HepG2 (cell line): ENCODE results near the gene ATP23. TPM values are rescaled to one million over a fixed set of nuclear protein-coding genes. Genes with fewer than 3 reads are reported as not detected.

ENCODE experiments used
- CC2D1A ChIP-seq: sonication (generic); formaldehyde crosslinking; IDR thresholded peaks from 2 replicates; pipeline ENCODE4 v1.8.1; 2023; ENCODE audit warnings: mild to moderate bottlenecking, missing genetic modification reagents
- CHCHD3 ChIP-seq: sonication (generic); formaldehyde crosslinking; IDR thresholded peaks from 2 replicates; pipeline ENCODE4 v1.8.0; 2022; ENCODE audit warnings: mild to moderate bottlenecking, missing genetic modification reagents, moderate library complexity
- KAT8 ChIP-seq: IDR thresholded peaks from 2 replicates; pipeline ENCODE4 v1.6.1; 2016; ENCODE audit warnings: missing genetic modification reagents, missing compliant biosample characterization
- NCOA2 ChIP-seq: sonication (generic); formaldehyde crosslinking; IDR thresholded peaks from 2 replicates; pipeline ENCODE4 v1.8.0; 2022; ENCODE audit warnings: inconsistent platforms
- NFE2L2 ChIP-seq: fragments of 150-350 bp; IDR thresholded peaks from 2 replicates; pipeline ENCODE4 v1.6.1; 2014; ENCODE audit warnings: low read length
- ONECUT2 ChIP-seq: sonication (generic); formaldehyde crosslinking; IDR thresholded peaks from 2 replicates; pipeline ENCODE4 v1.4.0; 2020; ENCODE audit warnings: missing genetic modification reagents
- PAX8 ChIP-seq: sonication (generic); formaldehyde crosslinking; IDR thresholded peaks from 2 replicates; pipeline ENCODE4 v1.8.0; 2022; ENCODE audit warnings: mild to moderate bottlenecking, missing genetic modification reagents, borderline replicate concordance
- POLR2AphosphoS2 ChIP-seq: IDR thresholded peaks from 2 replicates; pipeline ENCODE4 v1.6.1; 2011; ENCODE audit warnings: low read depth, low read length, improper control_type of control experiment
- RXRA ChIP-seq: sonication (generic); formaldehyde crosslinking; IDR thresholded peaks from 2 replicates; pipeline ENCODE4 v1.5.1; 2020; ENCODE audit warnings: missing genetic modification reagents
- SKI ChIP-seq: fragments of 450-650 bp; IDR thresholded peaks from one replicate; pipeline ENCODE4 v1.6.1; 2018; ENCODE audit warnings: mild to moderate bottlenecking; ENCODE audit not compliant: partially characterized antibody
- SMARCE1 ChIP-seq: fragments of 450-650 bp; IDR thresholded peaks from 2 replicates; pipeline ENCODE4 v1.6.1; 2017; ENCODE audit warnings: borderline replicate concordance
- ZBTB1 ChIP-seq: sonication (generic); formaldehyde crosslinking; IDR thresholded peaks from 2 replicates; pipeline ENCODE4 v1.4.0; 2020; ENCODE audit warnings: missing genetic modification reagents, borderline replicate concordance
- ZNF317 ChIP-seq: sonication (generic); formaldehyde crosslinking; IDR thresholded peaks from 2 replicates; pipeline ENCODE4 v1.5.0; 2020; ENCODE audit warnings: mild to moderate bottlenecking, missing genetic modification reagents
- ZNF569 ChIP-seq: sonication (generic); formaldehyde crosslinking; IDR thresholded peaks from 2 replicates; pipeline ENCODE4 v1.5.0; 2020; ENCODE audit warnings: mild to moderate bottlenecking, missing genetic modification reagents, moderate library complexity, borderline replicate concordance
- polyA plus RNA-seq, 8 experiments: library from polyadenylated mRNA; depleted of rRNA in 3 of 8; stranded (reverse) in 7 of 8; unstranded in 1 of 8; fragments of >200 nt; fragmentation: Illumina TruSeq in 4 of 8; extraction: Trizol in 4 of 8; gene quantifications; 2 replicates each; pipeline versions ENCODE4 v1.2.1 to v1.2.3, GENCODE V29; 2011 to 2016; ENCODE audit warnings: low read depth in 4 of 8, missing spikeins in 1 of 8, mixed read lengths in 1 of 8; ENCODE audit not compliant: insufficient read depth in 1 of 8
- total RNA-seq, 5 experiments: library from RNA; depleted of rRNA; stranded (reverse); fragments of >200 nt; fragmentation: Illumina TruSeq; extraction: Trizol; gene quantifications; 2 replicates each; pipeline ENCODE4 v1.2.3, GENCODE V29; 2016; ENCODE audit warnings: low read depth in 1 of 5
- TF ChIP-seq, protein P1 (sequence below): conservative IDR thresholded peaks from 2 replicates; pipeline ENCODE4 v1.6.1; 2018; ENCODE audit warnings: missing genetic modification reagents
- TF ChIP-seq, protein P2 (sequence below): IDR thresholded peaks from 2 replicates; pipeline ENCODE4 v1.6.1; 2016; ENCODE audit warnings: low read depth, borderline replicate concordance
- TF ChIP-seq, protein P3 (sequence below): sonication (generic); formaldehyde crosslinking; IDR thresholded peaks from 2 replicates; pipeline ENCODE4 v1.8.1; 2023; ENCODE audit warnings: mild to moderate bottlenecking, moderate library complexity, missing genetic modification reagents
- TF ChIP-seq, protein P4 (sequence below): sonication (generic); formaldehyde crosslinking; IDR thresholded peaks from 2 replicates; pipeline ENCODE4 v1.4.0; 2020; ENCODE audit warnings: mild to moderate bottlenecking, missing genetic modification reagents, borderline replicate concordance
- TF ChIP-seq, protein P5 (sequence below): sonication (generic); formaldehyde crosslinking; IDR thresholded peaks from 2 replicates; pipeline ENCODE4 v1.4.0; 2020; ENCODE audit warnings: mild to moderate bottlenecking, missing genetic modification reagents

ATP23 gene
- total and polyA plus RNA-seq, 2 of the 13 experiments (the other 11 are each of a cell fraction or from before 2014, with no cell fraction given): 12.1 to 14.7 TPM

DNA sequence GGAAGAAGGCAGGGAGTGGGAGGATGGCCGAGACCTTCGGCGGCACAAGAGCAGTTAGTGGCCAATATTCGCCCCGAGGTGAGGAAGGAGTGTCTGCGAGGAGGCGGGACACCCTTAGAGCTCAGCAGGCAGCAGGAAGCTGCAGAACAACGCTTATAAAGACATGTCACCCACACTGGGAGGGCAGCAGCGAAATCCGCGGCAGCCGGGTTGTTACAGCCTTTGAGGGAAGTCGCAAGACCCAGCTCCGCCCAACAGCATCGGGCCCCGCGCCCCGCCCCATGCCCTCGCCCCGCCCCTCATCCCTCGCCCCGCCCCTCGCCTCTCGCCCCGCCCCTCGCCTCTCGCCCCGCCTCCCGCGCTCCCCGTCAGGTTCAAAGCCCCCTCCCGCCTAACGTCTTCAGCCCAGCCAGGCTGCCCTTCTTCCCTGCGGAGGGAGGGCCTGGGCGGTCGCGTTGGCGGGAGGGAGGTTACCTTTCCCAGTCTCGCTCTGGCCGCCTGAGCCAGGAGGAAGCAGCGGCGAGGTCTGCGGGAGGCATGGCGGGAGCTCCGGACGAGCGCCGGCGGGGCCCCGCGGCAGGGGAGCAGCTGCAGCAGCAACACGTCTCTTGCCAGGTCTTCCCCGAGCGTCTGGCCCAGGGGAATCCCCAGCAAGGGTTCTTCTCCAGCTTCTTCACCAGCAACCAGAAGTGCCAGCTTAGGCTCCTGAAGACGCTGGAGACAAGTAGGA is at the start of gene ATP23 (continued):
- TF ChIP-seq, protein P1, sequence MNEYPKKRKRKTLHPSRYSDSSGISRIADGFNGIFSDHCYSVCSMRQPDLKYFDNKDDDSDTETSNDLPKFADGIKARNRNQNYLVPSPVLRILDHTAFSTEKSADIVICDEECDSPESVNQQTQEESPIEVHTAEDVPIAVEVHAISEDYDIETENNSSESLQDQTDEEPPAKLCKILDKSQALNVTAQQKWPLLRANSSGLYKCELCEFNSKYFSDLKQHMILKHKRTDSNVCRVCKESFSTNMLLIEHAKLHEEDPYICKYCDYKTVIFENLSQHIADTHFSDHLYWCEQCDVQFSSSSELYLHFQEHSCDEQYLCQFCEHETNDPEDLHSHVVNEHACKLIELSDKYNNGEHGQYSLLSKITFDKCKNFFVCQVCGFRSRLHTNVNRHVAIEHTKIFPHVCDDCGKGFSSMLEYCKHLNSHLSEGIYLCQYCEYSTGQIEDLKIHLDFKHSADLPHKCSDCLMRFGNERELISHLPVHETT (CRISPR knock-in tag): no peak
- TF ChIP-seq POLR2AphosphoS2 (no peak), SMARCE1 (no peak), KAT8 (peak; percentile 84), ONECUT2 (CRISPR knock-in tag) (no peak), ZBTB1 (CRISPR knock-in tag) (no peak), RXRA (CRISPR knock-in tag) (peak; percentile 72; the same call in 1 of the 2 replicates), CC2D1A (CRISPR knock-in tag) (no peak), ZNF569 (CRISPR knock-in tag) (no peak), NCOA2 (peak; percentile 31; the same call in 1 of the 2 replicates), ZNF317 (CRISPR knock-in tag) (0 out of 2 replicates have a peak, but pooled peaks have one; percentile 14), SKI (peak; percentile 50), NFE2L2 (no peak), CHCHD3 (no peak), PAX8 (CRISPR knock-in tag) (no peak)
- TF ChIP-seq, protein P2, sequence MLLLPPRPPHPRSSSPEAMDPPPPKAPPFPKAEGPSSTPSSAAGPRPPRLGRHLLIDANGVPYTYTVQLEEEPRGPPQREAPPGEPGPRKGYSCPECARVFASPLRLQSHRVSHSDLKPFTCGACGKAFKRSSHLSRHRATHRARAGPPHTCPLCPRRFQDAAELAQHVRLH (CRISPR knock-in tag): peak; percentile 75; the same call in 1 of the 2 replicates
- TF ChIP-seq, protein P3, sequence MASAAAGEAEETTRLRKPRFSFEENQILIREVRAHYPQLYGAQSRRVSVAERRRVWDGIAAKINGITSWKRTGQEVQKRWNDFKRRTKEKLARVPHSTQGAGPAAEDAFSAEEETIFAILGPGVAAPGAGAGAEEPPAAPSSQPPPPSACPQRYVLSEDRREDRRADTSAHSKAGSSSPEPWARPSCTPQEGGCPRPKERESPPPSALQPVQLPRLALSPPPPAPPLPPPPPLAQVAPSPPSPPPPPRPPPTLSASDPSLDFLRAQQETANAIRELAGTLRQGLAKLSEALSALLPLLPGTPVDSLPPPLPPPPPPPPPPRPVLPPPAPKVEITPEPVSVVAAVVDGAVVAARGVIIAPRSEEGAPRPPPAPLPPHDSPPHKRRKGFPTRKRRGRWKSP (CRISPR knock-in tag): peak; percentile 8; the same call in 1 of the 2 replicates
- TF ChIP-seq, protein P4, sequence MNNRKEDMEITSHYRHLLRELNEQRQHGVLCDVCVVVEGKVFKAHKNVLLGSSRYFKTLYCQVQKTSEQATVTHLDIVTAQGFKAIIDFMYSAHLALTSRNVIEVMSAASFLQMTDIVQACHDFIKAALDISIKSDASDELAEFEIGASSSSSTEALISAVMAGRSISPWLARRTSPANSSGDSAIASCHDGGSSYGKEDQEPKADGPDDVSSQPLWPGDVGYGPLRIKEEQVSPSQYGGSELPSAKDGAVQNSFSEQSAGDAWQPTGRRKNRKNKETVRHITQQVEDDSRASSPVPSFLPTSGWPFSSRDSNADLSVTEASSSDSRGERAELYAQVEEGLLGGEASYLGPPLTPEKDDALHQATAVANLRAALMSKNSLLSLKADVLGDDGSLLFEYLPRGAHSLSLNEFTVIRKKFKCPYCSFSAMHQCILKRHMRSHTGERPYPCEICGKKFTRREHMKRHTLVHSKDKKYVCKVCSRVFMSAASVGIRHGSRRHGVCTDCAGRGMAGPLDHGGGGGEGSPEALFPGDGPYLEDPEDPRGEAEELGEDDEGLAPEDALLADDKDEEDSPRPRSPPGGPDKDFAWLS (CRISPR knock-in tag): no peak
- TF ChIP-seq, protein P5, sequence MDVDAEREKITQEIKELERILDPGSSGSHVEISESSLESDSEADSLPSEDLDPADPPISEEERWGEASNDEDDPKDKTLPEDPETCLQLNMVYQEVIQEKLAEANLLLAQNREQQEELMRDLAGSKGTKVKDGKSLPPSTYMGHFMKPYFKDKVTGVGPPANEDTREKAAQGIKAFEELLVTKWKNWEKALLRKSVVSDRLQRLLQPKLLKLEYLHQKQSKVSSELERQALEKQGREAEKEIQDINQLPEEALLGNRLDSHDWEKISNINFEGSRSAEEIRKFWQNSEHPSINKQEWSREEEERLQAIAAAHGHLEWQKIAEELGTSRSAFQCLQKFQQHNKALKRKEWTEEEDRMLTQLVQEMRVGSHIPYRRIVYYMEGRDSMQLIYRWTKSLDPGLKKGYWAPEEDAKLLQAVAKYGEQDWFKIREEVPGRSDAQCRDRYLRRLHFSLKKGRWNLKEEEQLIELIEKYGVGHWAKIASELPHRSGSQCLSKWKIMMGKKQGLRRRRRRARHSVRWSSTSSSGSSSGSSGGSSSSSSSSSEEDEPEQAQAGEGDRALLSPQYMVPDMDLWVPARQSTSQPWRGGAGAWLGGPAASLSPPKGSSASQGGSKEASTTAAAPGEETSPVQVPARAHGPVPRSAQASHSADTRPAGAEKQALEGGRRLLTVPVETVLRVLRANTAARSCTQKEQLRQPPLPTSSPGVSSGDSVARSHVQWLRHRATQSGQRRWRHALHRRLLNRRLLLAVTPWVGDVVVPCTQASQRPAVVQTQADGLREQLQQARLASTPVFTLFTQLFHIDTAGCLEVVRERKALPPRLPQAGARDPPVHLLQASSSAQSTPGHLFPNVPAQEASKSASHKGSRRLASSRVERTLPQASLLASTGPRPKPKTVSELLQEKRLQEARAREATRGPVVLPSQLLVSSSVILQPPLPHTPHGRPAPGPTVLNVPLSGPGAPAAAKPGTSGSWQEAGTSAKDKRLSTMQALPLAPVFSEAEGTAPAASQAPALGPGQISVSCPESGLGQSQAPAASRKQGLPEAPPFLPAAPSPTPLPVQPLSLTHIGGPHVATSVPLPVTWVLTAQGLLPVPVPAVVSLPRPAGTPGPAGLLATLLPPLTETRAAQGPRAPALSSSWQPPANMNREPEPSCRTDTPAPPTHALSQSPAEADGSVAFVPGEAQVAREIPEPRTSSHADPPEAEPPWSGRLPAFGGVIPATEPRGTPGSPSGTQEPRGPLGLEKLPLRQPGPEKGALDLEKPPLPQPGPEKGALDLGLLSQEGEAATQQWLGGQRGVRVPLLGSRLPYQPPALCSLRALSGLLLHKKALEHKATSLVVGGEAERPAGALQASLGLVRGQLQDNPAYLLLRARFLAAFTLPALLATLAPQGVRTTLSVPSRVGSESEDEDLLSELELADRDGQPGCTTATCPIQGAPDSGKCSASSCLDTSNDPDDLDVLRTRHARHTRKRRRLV: peak; percentile 64; the same call in 1 of the 2 replicates
